SH-SY5Y (cell line): ENCODE results near the gene USP21.

Source experiments
- GATA2 ChIP-seq: IDR thresholded peaks from 2 replicates; pipeline ENCODE4 v1.6.1; 2011; ENCODE audit warnings: mild to moderate bottlenecking, low read depth, low read length
- GATA3 ChIP-seq: IDR thresholded peaks from 2 replicates; pipeline ENCODE4 v1.6.1; 2011; ENCODE audit warnings: low read depth, mild to moderate bottlenecking, low read length, moderate library complexity

The USP21 gene

GRCh38 chr1:161128591-161129420, 30.5 kb upstream of the USP21 start:
- no peak for TF ChIP-seq GATA2
- TF ChIP-seq GATA3, result no peak

GRCh38 chr1:161130266-161130665, 29.0 kb upstream of the USP21 start:
- no peak for TF ChIP-seq GATA2
- no peak for TF ChIP-seq GATA3

GRCh38 chr1:161131523-161132409, 27.5 kb upstream of the USP21 start:
- TF ChIP-seq GATA3 (no peak), GATA2 (no peak)

- TF ChIP-seq GATA3, result no peak
- no peak for TF ChIP-seq GATA2
These were observed 26.7 kb upstream of the USP21 start, which contains the start of gene DEDD for GRCh38 chr1:161132410-161133219. DEDD (minus strand) TSS chr1:161132667; CDS start chr1:161124462, 8,205 bp downstream.

GRCh38 chr1:161133220-161133740, 26.0 kb upstream of the USP21 start:
- TF ChIP-seq GATA2 (no peak), GATA3 (no peak)

GRCh38 chr1:161137881-161138280, 21.4 kb upstream of the USP21 start:
- TF ChIP-seq GATA2, result no peak
- no peak for TF ChIP-seq GATA3

GRCh38 chr1:161138431-161138830, 20.9 kb upstream of the USP21 start:
- TF ChIP-seq GATA3 (no peak), GATA2 (no peak)

- no peak for TF ChIP-seq GATA2
- no peak for TF ChIP-seq GATA3
These were observed 19.5 kb upstream of the USP21 start for GRCh38 chr1:161139766-161140165.

GRCh38 chr1:161140755-161141400, 18.4 kb upstream of the USP21 start:
- TF ChIP-seq GATA2 (no peak), GATA3 (no peak)

GRCh38 chr1:161145832-161146231, 13.5 kb upstream of the USP21 start:
- TF ChIP-seq GATA3 (no peak), GATA2 (no peak)

GRCh38 chr1:161153176-161153575, 6.1 kb upstream of the USP21 start:
- no peak for TF ChIP-seq GATA2
- no peak for TF ChIP-seq GATA3

GRCh38 chr1:161153682-161154337, 5.5 kb upstream of the USP21 start, which contains the start of gene UFC1:
UFC1 (plus strand) TSS chr1:161153978; CDS start chr1:161153998, 20 bp downstream.
- no peak for TF ChIP-seq GATA3
- TF ChIP-seq GATA2, result no peak
